HEK293T (cell line): ENCODE measurements around the gene MCM5.
"Not testable (repeated sequence)": the region's sequence is repeated elsewhere in the genome, so short reads cannot be mapped to it uniquely, and the experiment has no call there.

ENCODE experiments used
- CTCF ChIA-PET: fragments of 350-600 bp; formaldehyde crosslinking; extraction: SDS; loops from one replicate; lab custom pipeline; 2021; ENCODE audit warnings: antibody characterized with exemption, inconsistent platforms; lab: Yijun Ruan, JAX
- POLR2A ChIA-PET: fragments of 350-600 bp; formaldehyde crosslinking; extraction: SDS; loops from one replicate; lab custom pipeline; 2020; ENCODE audit warnings: antibody characterized with exemption, inconsistent platforms; lab: Yijun Ruan, JAX
- DNase-seq: peaks from one replicate; pipeline ENCODE4 v3.0.0; 2012; ENCODE audit warnings: mixed read lengths; ENCODE audit errors: extremely low spot score
- ARNT ChIP-seq: fragments of 450-650 bp; IDR thresholded peaks from 2 replicates; pipeline ENCODE4 v1.6.1; 2017; ENCODE audit warnings: mild to moderate bottlenecking
- BHLHE40 ChIP-seq: fragments of 450-650 bp; IDR thresholded peaks from 2 replicates; pipeline ENCODE4 v1.6.1; 2016; ENCODE audit warnings: mild to moderate bottlenecking, moderate library complexity, borderline replicate concordance
- CTBP1 ChIP-seq: fragments of 450-650 bp; IDR thresholded peaks from 2 replicates; pipeline ENCODE4 v1.6.1; 2016; ENCODE audit warnings: borderline replicate concordance
- ELF4 ChIP-seq: fragments of 450-650 bp; IDR thresholded peaks from 2 replicates; pipeline ENCODE4 v1.6.1; 2017; ENCODE audit warnings: antibody characterized with exemption
- FOXA1 ChIP-seq: fragments of 450-650 bp; IDR thresholded peaks from 2 replicates; pipeline ENCODE4 v1.6.1; 2016; ENCODE audit warnings: mild to moderate bottlenecking
- FOXK2 ChIP-seq: fragments of 450-650 bp; IDR thresholded peaks from 2 replicates; pipeline ENCODE4 v1.6.1; 2016; ENCODE audit warnings: mild to moderate bottlenecking
- FOXM1 ChIP-seq: fragments of 450-650 bp; IDR thresholded peaks from 2 replicates; pipeline ENCODE4 v1.6.1; 2017; ENCODE audit warnings: mild to moderate bottlenecking, borderline replicate concordance
- HDGF ChIP-seq: fragments of 450-650 bp; IDR thresholded peaks from 2 replicates; pipeline ENCODE4 v1.6.1; 2017; ENCODE audit warnings: antibody characterized with exemption, borderline replicate concordance
- L3MBTL2 ChIP-seq: fragments of 450-650 bp; conservative IDR thresholded peaks from 2 replicates; pipeline ENCODE4 v1.6.1; 2016; ENCODE audit warnings: mild to moderate bottlenecking
- LEF1 ChIP-seq: fragments of 450-650 bp; IDR thresholded peaks from 2 replicates; pipeline ENCODE4 v1.6.1; 2017; ENCODE audit warnings: mild to moderate bottlenecking, borderline replicate concordance
- NFRKB ChIP-seq: fragments of 450-650 bp; IDR thresholded peaks from 2 replicates; pipeline ENCODE4 v1.6.1; 2016; ENCODE audit warnings: mild to moderate bottlenecking, moderate library complexity
- SP1 ChIP-seq: fragments of 450-650 bp; IDR thresholded peaks from 2 replicates; pipeline ENCODE4 v1.6.1; 2017
- SUZ12 ChIP-seq: fragments of 450-650 bp; IDR thresholded peaks from 2 replicates; pipeline ENCODE4 v1.6.1; 2016; ENCODE audit warnings: mild to moderate bottlenecking
- TARDBP ChIP-seq: fragments of 450-650 bp; IDR thresholded peaks from 2 replicates; pipeline ENCODE4 v1.6.1; 2016
- ZNF384 ChIP-seq: fragments of 450-650 bp; IDR thresholded peaks from 2 replicates; pipeline ENCODE4 v1.6.1; 2016
- TF ChIP-seq, protein P1 (sequence below): fragments of 450-650 bp; IDR thresholded peaks from 2 replicates; pipeline ENCODE4 v1.6.1; 2016

MCM5 gene

DNA sequence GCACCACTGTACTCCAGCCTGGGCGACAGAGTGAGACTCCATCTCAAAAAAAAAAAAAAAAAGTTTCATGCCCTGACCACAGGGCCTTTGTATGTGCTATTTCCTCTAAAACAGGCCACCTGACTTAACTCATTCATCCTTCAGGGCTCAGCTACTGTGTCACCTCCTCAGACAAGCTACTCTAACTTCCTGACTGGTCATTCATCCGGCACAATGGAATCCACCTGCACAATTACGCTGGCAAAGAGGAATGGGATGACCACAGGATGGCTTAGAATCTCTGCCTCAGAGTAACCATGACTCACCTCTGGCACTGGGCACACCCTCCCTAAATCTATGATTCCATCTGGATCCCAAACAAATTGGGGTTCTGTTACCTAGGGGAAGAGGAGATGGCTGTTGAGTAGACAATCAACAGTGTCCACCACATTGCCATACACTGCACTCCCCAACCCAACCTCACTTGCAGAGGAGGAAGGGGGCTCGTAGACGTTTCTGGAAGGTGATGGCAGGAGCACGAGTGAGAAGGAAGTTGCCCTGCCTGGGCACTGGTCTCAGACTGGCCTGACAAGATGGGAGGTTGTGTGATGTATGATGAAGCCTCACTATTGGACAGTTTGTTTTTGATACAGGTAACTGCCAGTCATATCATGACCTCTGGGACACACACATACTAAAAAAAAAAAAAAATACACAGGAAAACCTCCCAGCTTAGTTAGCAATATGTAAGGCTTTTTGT lies 41.9 kb upstream of the MCM5 start:
- DNase-seq: no peak
- ChIA-PET POLR2A (interaction anchor here (0.7 kb wide), 1 partner anchor 15 kb away, joined by 3 read pairs; no protein-coding TSS in a partner anchor), CTCF (no interaction called here)
- TF ChIP-seq FOXA1 (no peak), ZNF384 (no peak), BHLHE40 (no peak), FOXM1 (no peak), LEF1 (no peak), SUZ12 (no peak), TARDBP (no peak), CTBP1 (no peak), FOXK2 (no peak), NFRKB (no peak), ELF4 (no peak), ARNT (no peak), L3MBTL2 (no peak), SP1 (no peak), HDGF (no peak)
- TF ChIP-seq, protein P1, sequence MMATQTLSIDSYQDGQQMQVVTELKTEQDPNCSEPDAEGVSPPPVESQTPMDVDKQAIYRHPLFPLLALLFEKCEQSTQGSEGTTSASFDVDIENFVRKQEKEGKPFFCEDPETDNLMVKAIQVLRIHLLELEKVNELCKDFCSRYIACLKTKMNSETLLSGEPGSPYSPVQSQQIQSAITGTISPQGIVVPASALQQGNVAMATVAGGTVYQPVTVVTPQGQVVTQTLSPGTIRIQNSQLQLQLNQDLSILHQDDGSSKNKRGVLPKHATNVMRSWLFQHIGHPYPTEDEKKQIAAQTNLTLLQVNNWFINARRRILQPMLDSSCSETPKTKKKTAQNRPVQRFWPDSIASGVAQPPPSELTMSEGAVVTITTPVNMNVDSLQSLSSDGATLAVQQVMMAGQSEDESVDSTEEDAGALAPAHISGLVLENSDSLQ: no peak

DNA sequence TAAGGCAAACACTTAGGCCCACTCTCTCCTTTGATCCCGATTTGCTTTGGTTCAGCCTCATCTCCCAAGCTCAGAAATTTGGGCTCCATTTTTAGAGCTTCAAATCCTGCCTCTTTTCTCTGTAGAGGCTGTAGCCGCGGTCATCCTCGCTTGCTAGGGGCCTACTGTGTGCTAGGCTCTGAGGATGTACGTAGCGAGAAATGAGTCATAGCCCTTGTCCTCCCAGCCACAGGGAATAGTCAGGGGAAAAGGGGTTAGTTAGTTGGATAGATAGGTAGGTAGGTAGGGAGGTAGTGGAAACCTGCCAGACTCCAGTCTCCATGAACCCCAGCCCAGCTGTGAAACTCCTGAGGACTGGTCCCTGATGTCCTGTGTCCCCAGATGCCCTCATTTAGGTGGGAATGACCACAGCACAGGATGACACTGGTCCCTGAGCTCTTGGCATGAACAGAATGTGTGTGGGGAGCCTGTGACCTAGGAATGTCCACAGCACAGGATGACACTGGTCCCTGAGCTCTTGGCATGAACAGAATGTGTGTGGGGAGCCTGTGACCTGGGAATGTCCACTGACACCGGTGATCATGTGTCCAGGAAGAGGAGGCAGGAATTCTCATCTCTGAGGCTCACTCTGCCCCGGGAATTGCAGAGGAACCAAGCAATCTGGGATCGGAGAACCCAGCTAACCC lies 40.4 kb upstream of the MCM5 start:
- TF ChIP-seq ELF4 (no peak), L3MBTL2 (no peak), LEF1 (no peak), ARNT (no peak), CTBP1 (no peak), FOXM1 (no peak), HDGF (no peak)
- TF ChIP-seq, protein P1: no peak
- no peak for DNase-seq
- ChIA-PET POLR2A (interaction anchor here (1.2 kb wide), 1 partner anchor 60 kb away, joined by 3 read pairs; the partner anchor contains the start of gene TOM1), CTCF (no interaction called here)

DNA sequence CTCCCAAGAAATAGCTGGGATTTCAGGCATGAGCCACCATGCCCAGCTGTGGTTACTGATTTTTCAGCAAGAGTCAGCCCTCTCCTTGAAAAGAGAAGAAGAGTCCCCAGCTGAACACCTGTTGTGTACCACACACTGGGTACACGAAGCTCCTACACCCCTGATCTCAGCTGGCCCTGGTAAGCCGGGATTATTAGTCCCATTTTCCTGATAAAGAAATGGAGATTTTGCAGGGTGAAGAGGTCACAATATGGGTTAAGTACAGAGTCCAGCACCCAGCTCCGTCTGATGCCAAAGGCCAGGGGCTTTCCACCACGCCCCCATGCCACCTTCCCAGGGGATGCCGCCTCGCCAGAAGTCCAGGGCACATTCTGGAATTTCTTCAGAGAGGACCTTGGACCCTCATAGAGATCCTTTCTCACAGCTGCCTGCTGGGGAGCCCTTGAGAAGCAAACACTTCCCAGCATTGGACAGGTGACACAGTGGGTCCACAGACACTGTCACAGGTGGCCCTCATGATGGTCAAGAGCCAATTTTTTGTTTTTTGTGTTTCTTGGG lies 38.9 kb upstream of the MCM5 start:
- POLR2A ChIA-PET: interaction anchor here (1.4 kb wide), 1 partner anchor 9 kb away, joined by 4 read pairs; no protein-coding TSS in a partner anchor
- CTCF ChIA-PET: interaction anchor here (2.0 kb wide), 1 partner anchor 10 kb away, joined by 6 read pairs; no protein-coding TSS in a partner anchor
- TF ChIP-seq LEF1 (no peak), L3MBTL2 (no peak), ELF4 (no peak), HDGF (no peak), FOXM1 (no peak), FOXK2 (no peak), TARDBP (no peak)
- TF ChIP-seq, protein P1: no peak
- DNase-seq: no peak

DNA sequence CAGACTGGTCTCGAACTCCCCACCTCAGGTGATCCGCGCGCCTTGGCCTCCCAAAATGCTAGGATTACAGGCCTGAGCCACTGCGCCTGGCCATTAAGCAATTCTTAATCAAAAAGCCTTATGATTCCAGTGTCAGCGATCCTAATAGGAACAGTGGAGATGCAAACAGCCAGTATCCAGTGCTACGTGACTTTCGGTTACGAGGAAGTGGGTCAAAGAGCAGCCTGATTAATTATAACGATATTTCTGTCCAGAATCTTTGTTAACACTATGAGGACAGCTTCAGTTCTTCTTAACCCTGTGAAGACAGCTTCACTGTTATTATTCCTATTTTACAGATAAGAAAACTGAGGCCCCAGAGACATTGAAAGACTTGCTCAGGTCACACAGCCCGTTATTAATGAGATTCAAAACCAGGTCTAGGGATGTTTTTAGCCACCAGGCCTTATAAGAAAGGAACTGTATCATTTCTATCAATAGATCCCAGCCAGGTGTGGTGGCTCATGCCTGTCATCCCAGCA lies 36.3 kb upstream of the MCM5 start:
- CTCF ChIA-PET: no interaction called here
- TF ChIP-seq ZNF384 (no peak), SUZ12 (no peak), LEF1 (no peak), HDGF (no peak), ARNT (no peak), FOXM1 (no peak), FOXK2 (no peak), L3MBTL2 (no peak), CTBP1 (no peak), ELF4 (no peak), TARDBP (no peak), SP1 (no peak), NFRKB (no peak), FOXA1 (no peak), BHLHE40 (no peak)
- TF ChIP-seq, protein P1: no peak
- POLR2A ChIA-PET: no interaction called here
- no peak for DNase-seq

DNA sequence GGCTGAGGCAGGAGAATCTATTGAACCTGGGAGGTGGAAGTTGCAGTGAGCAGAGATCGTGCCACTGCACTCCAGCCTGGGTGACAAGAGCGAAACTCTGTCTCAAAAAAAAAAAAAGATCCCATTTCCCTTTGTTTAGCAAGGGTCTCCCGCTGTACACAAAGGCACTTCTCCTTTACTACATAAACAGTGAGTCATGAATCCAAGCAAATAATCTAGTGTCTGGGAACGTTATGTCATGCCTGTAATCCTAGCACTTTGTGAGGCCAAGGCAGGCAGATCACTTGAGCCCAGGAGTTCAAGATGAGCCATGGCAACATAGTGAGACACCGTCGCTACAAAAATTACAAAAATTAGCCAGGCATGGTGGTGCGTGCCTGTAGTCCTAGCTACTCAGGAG lies 35.7 kb upstream of the MCM5 start:
- POLR2A ChIA-PET, DNase-seq: not testable (repeated sequence)
- TF ChIP-seq ZNF384: peak; percentile 94
- CTCF ChIA-PET: interaction anchor here (1.0 kb wide), 1 partner anchor 13 kb away, joined by 3 read pairs; no protein-coding TSS in a partner anchor
